ENCODE measurements around the gene SMAD6.
"Not testable (repeated sequence)": the region's sequence is repeated elsewhere in the genome, so short reads cannot be mapped to it uniquely, and the experiment has no call there.

SMAD6 gene

DNA sequence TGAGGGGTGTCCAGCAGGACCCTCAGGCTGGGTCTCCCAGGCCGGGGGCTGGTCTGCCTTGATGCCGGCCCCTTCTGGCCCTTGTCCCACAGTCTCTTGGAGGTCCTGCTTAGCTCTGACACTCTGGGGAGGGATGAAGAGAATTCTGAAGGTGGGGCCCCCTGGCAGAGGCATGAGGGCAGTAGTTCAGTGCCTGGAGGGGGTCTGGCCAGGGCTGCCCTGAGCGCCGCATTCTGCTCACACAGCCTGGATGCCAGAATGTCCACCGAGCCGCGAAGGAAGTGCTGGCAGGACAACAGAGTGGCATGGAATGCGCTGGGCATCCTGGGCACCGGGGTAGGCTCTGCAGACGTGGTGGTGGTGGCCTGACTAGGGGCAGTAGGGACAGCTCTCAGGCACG lies 55.5 kb downstream of the SMAD6 start:
- no peak for TF ChIP-seq CTCF (IDR thresholded peaks at IDR 0.05; ENCODE audit: borderline replicate concordance, control extremely low read depth, extremely low read depth, insufficient read depth, missing control alignments)
- DNase-seq (ENCODE audit: low spot score): no peak
- in situ Hi-C loops (cut with MboI; ENCODE audit: low sequenced_read_pairs, unreplicated experiment): no loop called here

DNA sequence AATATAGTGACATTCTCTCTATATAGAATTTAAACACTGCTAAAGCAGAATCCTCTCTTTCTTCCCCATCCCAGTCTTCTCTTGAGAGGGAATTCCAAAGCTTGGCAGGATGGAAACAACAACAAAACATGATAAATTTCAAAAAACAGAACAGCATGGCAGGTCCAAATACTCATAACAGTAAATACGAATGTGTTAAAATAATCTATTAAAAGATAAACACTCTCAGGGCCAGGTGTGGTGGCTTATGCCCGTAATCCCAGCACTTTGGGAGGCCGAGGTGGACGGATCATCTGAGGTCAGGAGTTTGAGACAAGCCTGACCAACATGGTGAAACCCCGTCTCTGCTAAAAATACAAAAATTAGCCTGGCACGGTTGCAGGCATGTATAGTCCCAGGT lies 56.2 kb downstream of the SMAD6 start:
- DNase-seq (ENCODE audit: low spot score); in situ Hi-C loops (cut with MboI; ENCODE audit: low sequenced_read_pairs, unreplicated experiment): not testable (repeated sequence)

- no peak for DNase-seq (ENCODE audit: low spot score)
- in situ Hi-C loops (cut with MboI; ENCODE audit: low sequenced_read_pairs, unreplicated experiment): no loop called here
- TF ChIP-seq CTCF (IDR thresholded peaks at IDR 0.05; ENCODE audit: borderline replicate concordance, control extremely low read depth, extremely low read depth, insufficient read depth, missing control alignments): no peak
These were observed 56.8 kb downstream of the SMAD6 start for GRCh38 chr15:66758844-66759243.

GRCh38 chr15:66760097-66760967 lies 58.3 kb downstream of the SMAD6 start:
- TF ChIP-seq CTCF (IDR thresholded peaks at IDR 0.05; ENCODE audit: borderline replicate concordance, control extremely low read depth, extremely low read depth, insufficient read depth, missing control alignments): no peak
- DNase-seq (ENCODE audit: low spot score): no peak
- in situ Hi-C loops (cut with MboI; ENCODE audit: low sequenced_read_pairs, unreplicated experiment): no loop called here

DNA sequence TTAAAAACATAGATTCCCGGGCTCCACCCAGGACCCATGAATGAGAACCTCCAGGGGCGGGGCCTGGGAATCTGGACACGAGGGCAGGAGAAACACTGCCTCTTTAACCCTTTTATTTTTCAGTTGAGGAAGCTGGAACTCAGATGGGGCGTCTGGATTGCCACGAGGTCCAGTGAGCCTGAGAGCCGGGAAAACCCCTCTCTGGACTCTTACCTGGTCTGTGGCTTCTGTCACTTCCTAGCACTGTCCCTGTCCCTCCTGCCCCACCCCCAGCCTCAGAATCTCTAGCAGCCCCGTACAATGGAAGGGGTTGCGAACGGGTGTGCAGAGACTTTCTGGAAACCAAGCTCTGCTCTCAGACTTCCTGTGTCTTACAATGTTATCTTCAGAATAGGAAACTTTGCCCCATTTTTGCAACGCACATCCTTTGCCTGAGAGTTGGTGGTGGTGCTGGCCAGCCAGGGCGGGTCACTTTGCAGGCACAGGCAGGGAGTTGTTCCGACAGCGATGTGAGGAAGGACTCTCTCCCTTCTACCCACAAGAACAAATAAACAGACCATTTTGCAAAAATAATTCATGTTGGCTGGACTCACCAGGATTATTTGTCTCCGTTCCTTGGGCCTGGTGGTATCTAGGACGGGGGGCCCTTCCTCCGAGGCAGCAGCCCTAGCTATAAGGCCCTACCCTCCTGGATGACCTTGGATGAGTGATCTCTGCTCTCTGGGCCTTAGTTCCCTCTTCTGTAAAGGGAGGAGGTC lies 59.1 kb downstream of the SMAD6 start:
- in situ Hi-C loops (cut with MboI; ENCODE audit: low sequenced_read_pairs, unreplicated experiment): no loop called here
- no peak for DNase-seq (ENCODE audit: low spot score)

DNA sequence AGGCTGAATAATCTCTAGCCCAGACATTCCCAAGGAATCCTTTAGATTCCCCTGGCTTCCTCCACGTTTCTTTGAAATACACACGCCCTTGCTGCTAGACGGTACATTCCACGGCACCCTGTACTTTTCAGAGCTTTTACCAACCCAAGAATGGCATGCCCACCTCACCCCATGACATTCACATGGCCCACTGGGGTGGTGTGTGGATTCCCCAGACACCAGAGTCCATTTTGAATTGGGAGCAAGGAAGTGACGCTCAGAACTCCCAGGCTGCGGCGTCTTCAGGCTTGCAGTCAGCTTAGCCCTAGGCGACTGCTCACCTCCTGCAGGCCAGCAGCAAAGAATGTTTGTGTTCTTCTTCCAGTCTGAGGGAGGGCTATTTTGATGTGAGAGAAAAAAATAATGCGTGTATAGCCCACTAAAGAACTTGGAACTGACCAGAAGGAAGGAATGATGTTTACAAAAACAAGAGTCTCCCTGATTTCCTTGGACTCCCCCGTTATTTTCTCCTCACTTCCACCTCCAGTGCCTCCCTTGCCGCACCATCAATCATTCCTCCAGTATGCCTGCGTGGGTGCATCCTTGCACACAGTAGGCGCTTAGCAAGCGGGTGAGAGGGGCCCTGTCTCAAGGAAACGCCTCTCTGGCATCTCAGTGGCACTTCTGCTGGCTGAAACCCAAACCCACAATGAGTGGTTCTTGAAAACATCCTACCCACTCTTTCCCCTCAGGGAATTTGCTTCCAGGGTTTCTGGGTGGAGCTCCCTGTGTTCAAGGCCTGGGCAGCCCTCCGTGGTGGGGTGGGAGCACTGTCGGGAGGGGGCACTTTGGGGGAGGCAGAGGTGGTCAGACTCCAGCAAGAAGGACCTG lies 59.9 kb downstream of the SMAD6 start:
- in situ Hi-C loops (cut with MboI; ENCODE audit: low sequenced_read_pairs, unreplicated experiment): no loop called here
- DNase-seq (ENCODE audit: low spot score): no peak
- no peak for TF ChIP-seq CTCF (IDR thresholded peaks at IDR 0.05; ENCODE audit: borderline replicate concordance, control extremely low read depth, extremely low read depth, insufficient read depth, missing control alignments)

More for the DNA sequence above, 59.1 kb downstream of the SMAD6 start:
- TF ChIP-seq CTCF (IDR thresholded peaks at IDR 0.05; ENCODE audit: borderline replicate concordance, control extremely low read depth, extremely low read depth, insufficient read depth, missing control alignments): no peak
